ENCODE results near the gene FSD1L. TPM values are rescaled to one million over a fixed set of nuclear protein-coding genes. Genes with fewer than 3 reads are reported as not detected.

FSD1L gene
- total and polyA plus RNA-seq, 12 donors, result 2.6 to 11.1 (median 6.7) TPM

GRCh38 chr9:105419816-105420597 lies 27.8 kb upstream of the FSD1L start:
- intact Hi-C loops (cut with DNase I), result loop anchor here in 1 of 2 donors (5.0 to 10.0 kb wide), 4 partner anchors 55 to 295 kb away; partner anchors contain the start of gene SLC44A1
- H3K4me1 ChIP-seq (replicated peaks in 1 of 2), result peaks cover 3 to 4% of the 10 kb centered on the region in 2 donors
- H3K27ac ChIP-seq, result no peak overlapping the region
- H3K36me3 ChIP-seq (replicated peaks in 1 of 2), result no peaks in the 10 kb centered on the region
- no peak overlapping the region for H3K4me3 ChIP-seq
- 74 to 78% (median 75%) methylated on average over 10 of the region's 10 CpGs for WGBS, 4 donors
- peak in 1 of 7 donors; percentile 17 for DNase-seq
- TF ChIP-seq CTCF (IDR thresholded peaks at IDR 0.05) (no peak), POLR2A (IDR thresholded peaks at IDR 0.05) (no peak)
- no peaks in the 10 kb centered on the region for H3K27me3 ChIP-seq
- no peaks in the 10 kb centered on the region for H3K9me3 ChIP-seq (replicated peaks in 1 of 3)

- WGBS, 4 donors, result 88 to 93% (median 90%) methylated on average over 2 of the region's 2 CpGs
- no peak for DNase-seq
- intact Hi-C loops (cut with DNase I), result loop anchor here in 1 of 2 donors (10.0 kb wide), 2 partner anchors 54 to 294 kb away; no protein-coding TSS in a partner anchor
- no peak overlapping the region for H3K4me3 ChIP-seq
- H3K27me3 ChIP-seq, result no peaks in the 10 kb centered on the region
- TF ChIP-seq CTCF (IDR thresholded peaks at IDR 0.05), result no peak
- no peak for TF ChIP-seq POLR2A (IDR thresholded peaks at IDR 0.05)
- H3K27ac ChIP-seq, result no peak overlapping the region
- no peaks in the 10 kb centered on the region for H3K4me1 ChIP-seq (replicated peaks in 1 of 2)
- H3K9me3 ChIP-seq (replicated peaks in 1 of 3), result no peaks in the 10 kb centered on the region
- H3K36me3 ChIP-seq (replicated peaks in 1 of 2), result no peaks in the 10 kb centered on the region
These were observed 26.7 kb upstream of the FSD1L start for GRCh38 chr9:105421154-105421553.

GRCh38 chr9:105421864-105422263 lies 26.0 kb upstream of the FSD1L start:
- TF ChIP-seq CTCF (IDR thresholded peaks at IDR 0.05) (no peak), POLR2A (IDR thresholded peaks at IDR 0.05) (no peak)
- Histone ChIP-seq H3K36me3 (replicated peaks in 1 of 2) (no peaks in the 10 kb centered on the region), H3K4me3 (no peak overlapping the region), H3K4me1 (replicated peaks in 1 of 2) (no peaks in the 10 kb centered on the region), H3K9me3 (replicated peaks in 1 of 3) (no peaks in the 10 kb centered on the region), H3K27ac (no peak overlapping the region), H3K27me3 (no peaks in the 10 kb centered on the region)
- no peak for DNase-seq
- intact Hi-C loops (cut with DNase I), result loop anchor here in 1 of 2 donors (10.0 kb wide), 2 partner anchors 53 to 293 kb away; no protein-coding TSS in a partner anchor
- WGBS, 4 donors, result 88 to 95% (median 92%) methylated on average over 5 of the region's 5 CpGs

- Histone ChIP-seq H3K4me1 (replicated peaks in 1 of 2) (no peaks in the 10 kb centered on the region), H3K4me3 (no peak overlapping the region), H3K27me3 (no peaks in the 10 kb centered on the region), H3K27ac (no peak overlapping the region), H3K9me3 (replicated peaks in 1 of 3) (no peaks in the 10 kb centered on the region), H3K36me3 (replicated peaks in 1 of 2) (no peaks in the 10 kb centered on the region)
- TF ChIP-seq CTCF (IDR thresholded peaks at IDR 0.05) (peak; percentile 42 to 65 (median 60)), POLR2A (IDR thresholded peaks at IDR 0.05) (no peak)
- 52 to 73% (median 55%) methylated on average over 2 of the region's 2 CpGs for WGBS, 4 donors
- intact Hi-C loops (cut with DNase I), result loop anchor here in 1 of 2 donors (10.0 kb wide), 2 partner anchors 49 to 289 kb away; no protein-coding TSS in a partner anchor
- no peak for DNase-seq
These were observed 21.9 kb upstream of the FSD1L start for GRCh38 chr9:105425816-105426433.
